ENCODE results near the gene IQGAP2.

IQGAP2 gene

GRCh38 chr5:76582230-76583162 lies 179.4 kb downstream of the IQGAP2 start:
- H3K4me3 ChIP-seq = no peak overlapping the region

GRCh38 chr5:76583163-76584047 lies 180.3 kb downstream of the IQGAP2 start:
- H3K36me3 ChIP-seq (ENCODE audit: insufficient read depth, low read length) = no peaks in the 10 kb centered on the region
- H3K9ac ChIP-seq (ENCODE audit: insufficient read length) = no peak overlapping the region
- no peak for TF ChIP-seq POLR2AphosphoS5 (IDR thresholded peaks at IDR 0.05; ENCODE audit: borderline replicate concordance, low read depth, low read length)
- no peak overlapping the region for H3K4me3 ChIP-seq
- H3K27ac ChIP-seq = no peak overlapping the region
- no peaks in the 10 kb centered on the region for H3K9me3 ChIP-seq (ENCODE audit: low read depth, low read length)
- no peak for DNase-seq (ENCODE audit: low read depth, low spot score)

More at GRCh38 chr5:76582230-76583162, 179.4 kb downstream of the IQGAP2 start:
- TF ChIP-seq EZH2 (IDR thresholded peaks at IDR 0.05) = no peak
- TF ChIP-seq FOXP2 (optimal IDR thresholded peaks at IDR 0.05; ENCODE audit: control extremely low read depth, extremely low read length, insufficient read depth) = no peak
- no peak overlapping the region for H3K27ac ChIP-seq
- H3K36me3 ChIP-seq (ENCODE audit: insufficient read depth, low read length) = no peaks in the 10 kb centered on the region
- no peak for DNase-seq (ENCODE audit: low read depth, low spot score)
- no peaks in the 10 kb centered on the region for H3K9me3 ChIP-seq (ENCODE audit: low read depth, low read length)
- H3K9ac ChIP-seq (ENCODE audit: insufficient read length) = no peak overlapping the region

GRCh38 chr5:76585783-76586217 lies 182.7 kb downstream of the IQGAP2 start:
- Histone ChIP-seq H3K36me3 (ENCODE audit: insufficient read depth, low read length) (no peaks in the 10 kb centered on the region), H3K27ac (no peak overlapping the region), H3K4me3 (no peak overlapping the region), H3K9ac (ENCODE audit: insufficient read length) (no peak overlapping the region), H3K9me3 (ENCODE audit: low read depth, low read length) (no peaks in the 10 kb centered on the region)
- DNase-seq (ENCODE audit: low read depth, low spot score) = no peak
- TF ChIP-seq FOXP2 (optimal IDR thresholded peaks at IDR 0.05; ENCODE audit: control extremely low read depth, extremely low read length, insufficient read depth) = no peak
- no peak for TF ChIP-seq POLR2AphosphoS5 (IDR thresholded peaks at IDR 0.05; ENCODE audit: borderline replicate concordance, low read depth, low read length)
- no peak for TF ChIP-seq EZH2 (IDR thresholded peaks at IDR 0.05)

GRCh38 chr5:76586531-76586930 lies 183.4 kb downstream of the IQGAP2 start:
- Histone ChIP-seq H3K4me3 (no peak overlapping the region), H3K36me3 (ENCODE audit: insufficient read depth, low read length) (no peaks in the 10 kb centered on the region), H3K27ac (no peak overlapping the region), H3K9ac (ENCODE audit: insufficient read length) (no peak overlapping the region), H3K9me3 (ENCODE audit: low read depth, low read length) (no peaks in the 10 kb centered on the region)
- TF ChIP-seq POLR2AphosphoS5 (IDR thresholded peaks at IDR 0.05; ENCODE audit: borderline replicate concordance, low read depth, low read length) = no peak
- TF ChIP-seq FOXP2 (optimal IDR thresholded peaks at IDR 0.05; ENCODE audit: control extremely low read depth, extremely low read length, insufficient read depth) = no peak
- TF ChIP-seq EZH2 (IDR thresholded peaks at IDR 0.05) = no peak
- DNase-seq (ENCODE audit: low read depth, low spot score) = no peak

GRCh38 chr5:76590027-76590426 lies 186.9 kb downstream of the IQGAP2 start:
- DNase-seq (ENCODE audit: low read depth, low spot score) = no peak
- Histone ChIP-seq H3K4me3 (no peak overlapping the region), H3K36me3 (ENCODE audit: insufficient read depth, low read length) (no peaks in the 10 kb centered on the region), H3K9me3 (ENCODE audit: low read depth, low read length) (no peaks in the 10 kb centered on the region), H3K9ac (ENCODE audit: insufficient read length) (no peak overlapping the region), H3K27ac (no peak overlapping the region)
- no peak for TF ChIP-seq POLR2AphosphoS5 (IDR thresholded peaks at IDR 0.05; ENCODE audit: borderline replicate concordance, low read depth, low read length)
- no peak for TF ChIP-seq FOXP2 (optimal IDR thresholded peaks at IDR 0.05; ENCODE audit: control extremely low read depth, extremely low read length, insufficient read depth)
- TF ChIP-seq EZH2 (IDR thresholded peaks at IDR 0.05) = no peak

- H3K4me3 ChIP-seq = no peak overlapping the region
- no peaks in the 10 kb centered on the region for H3K36me3 ChIP-seq (ENCODE audit: insufficient read depth, low read length)
- no peaks in the 10 kb centered on the region for H3K9me3 ChIP-seq (ENCODE audit: low read depth, low read length)
- DNase-seq (ENCODE audit: low read depth, low spot score) = no peak
- H3K27ac ChIP-seq = no peak overlapping the region
- TF ChIP-seq POLR2AphosphoS5 (IDR thresholded peaks at IDR 0.05; ENCODE audit: borderline replicate concordance, low read depth, low read length) = no peak
- no peak for TF ChIP-seq EZH2 (IDR thresholded peaks at IDR 0.05)
- no peak for TF ChIP-seq FOXP2 (optimal IDR thresholded peaks at IDR 0.05; ENCODE audit: control extremely low read depth, extremely low read length, insufficient read depth)
- no peak overlapping the region for H3K9ac ChIP-seq (ENCODE audit: insufficient read length)
Observed at GRCh38 chr5:76591366-76591765, 188.3 kb downstream of the IQGAP2 start.

GRCh38 chr5:76592692-76593091 lies 189.6 kb downstream of the IQGAP2 start:
- H3K27ac ChIP-seq = peak overlapping the region; percentile 2; the same call in 1 of the 2 replicates
- H3K9me3 ChIP-seq (ENCODE audit: low read depth, low read length) = no peaks in the 10 kb centered on the region
- 0 out of 2 replicates have a peak, but pooled peaks cover 4% of the 10 kb centered on the region for H3K36me3 ChIP-seq (ENCODE audit: insufficient read depth, low read length)
- DNase-seq (ENCODE audit: low read depth, low spot score) = no peak
- H3K9ac ChIP-seq (ENCODE audit: insufficient read length) = no peak overlapping the region
- peak overlapping the region; percentile 30 for H3K4me3 ChIP-seq
- no peak for TF ChIP-seq POLR2AphosphoS5 (IDR thresholded peaks at IDR 0.05; ENCODE audit: borderline replicate concordance, low read depth, low read length)
- no peak for TF ChIP-seq FOXP2 (optimal IDR thresholded peaks at IDR 0.05; ENCODE audit: control extremely low read depth, extremely low read length, insufficient read depth)
- TF ChIP-seq EZH2 (IDR thresholded peaks at IDR 0.05) = no peak

GRCh38 chr5:76594107-76594506 lies 191.0 kb downstream of the IQGAP2 start:
- Histone ChIP-seq H3K9me3 (ENCODE audit: low read depth, low read length) (no peaks in the 10 kb centered on the region), H3K9ac (ENCODE audit: insufficient read length) (no peak overlapping the region), H3K27ac (no peak overlapping the region), H3K4me3 (no peak overlapping the region), H3K36me3 (ENCODE audit: insufficient read depth, low read length) (0 out of 2 replicates have a peak, but pooled peaks cover 4% of the 10 kb centered on the region)
- TF ChIP-seq EZH2 (IDR thresholded peaks at IDR 0.05) (no peak), FOXP2 (optimal IDR thresholded peaks at IDR 0.05; ENCODE audit: control extremely low read depth, extremely low read length, insufficient read depth) (no peak), POLR2AphosphoS5 (IDR thresholded peaks at IDR 0.05; ENCODE audit: borderline replicate concordance, low read depth, low read length) (no peak)
- peak; percentile 57 for DNase-seq (ENCODE audit: low read depth, low spot score)
